C4-2B (cell line): ENCODE measurements around the gene TPPP2.

Source experiments
- ZFX ChIP-seq: fragments of 450-650 bp; IDR thresholded peaks from 2 replicates; pipeline ENCODE4 v1.6.1; 2017
- TF ChIP-seq, protein P1 (sequence below): fragments of 450-650 bp; conservative IDR thresholded peaks from 2 replicates; pipeline ENCODE4 v1.5.1; 2017; ENCODE audit warnings: mild to moderate bottlenecking

DNA sequence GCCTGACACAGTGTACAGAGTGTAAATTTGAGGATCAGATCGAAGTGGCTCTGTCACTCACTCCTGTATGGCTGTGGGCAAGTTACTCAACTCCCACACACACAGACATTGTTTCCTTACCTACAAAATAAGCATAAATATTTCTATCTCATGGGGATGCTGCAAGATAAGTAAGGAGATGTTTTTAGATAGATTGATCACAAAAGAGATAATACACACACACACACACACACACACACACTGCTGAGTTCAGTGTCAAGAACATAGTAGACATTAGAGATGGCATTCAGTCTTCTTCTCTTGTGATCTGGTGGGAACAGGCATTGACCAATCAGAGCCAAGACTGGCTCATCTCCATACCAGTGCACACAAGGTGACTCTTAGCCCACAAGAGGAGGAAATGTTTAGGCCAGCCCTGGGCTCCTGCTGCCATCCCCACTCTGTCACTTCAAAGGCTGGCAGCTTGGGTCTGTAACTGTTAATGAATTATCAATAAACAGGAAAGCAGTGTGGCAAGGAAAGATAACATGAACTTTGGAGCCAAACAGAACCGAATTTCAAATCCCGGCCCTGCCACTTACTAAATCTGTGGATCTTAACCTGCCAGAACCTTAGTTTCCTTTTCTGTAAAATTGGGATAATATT is 24.2 kb downstream of the TPPP2 start:
- TF ChIP-seq, protein P1, sequence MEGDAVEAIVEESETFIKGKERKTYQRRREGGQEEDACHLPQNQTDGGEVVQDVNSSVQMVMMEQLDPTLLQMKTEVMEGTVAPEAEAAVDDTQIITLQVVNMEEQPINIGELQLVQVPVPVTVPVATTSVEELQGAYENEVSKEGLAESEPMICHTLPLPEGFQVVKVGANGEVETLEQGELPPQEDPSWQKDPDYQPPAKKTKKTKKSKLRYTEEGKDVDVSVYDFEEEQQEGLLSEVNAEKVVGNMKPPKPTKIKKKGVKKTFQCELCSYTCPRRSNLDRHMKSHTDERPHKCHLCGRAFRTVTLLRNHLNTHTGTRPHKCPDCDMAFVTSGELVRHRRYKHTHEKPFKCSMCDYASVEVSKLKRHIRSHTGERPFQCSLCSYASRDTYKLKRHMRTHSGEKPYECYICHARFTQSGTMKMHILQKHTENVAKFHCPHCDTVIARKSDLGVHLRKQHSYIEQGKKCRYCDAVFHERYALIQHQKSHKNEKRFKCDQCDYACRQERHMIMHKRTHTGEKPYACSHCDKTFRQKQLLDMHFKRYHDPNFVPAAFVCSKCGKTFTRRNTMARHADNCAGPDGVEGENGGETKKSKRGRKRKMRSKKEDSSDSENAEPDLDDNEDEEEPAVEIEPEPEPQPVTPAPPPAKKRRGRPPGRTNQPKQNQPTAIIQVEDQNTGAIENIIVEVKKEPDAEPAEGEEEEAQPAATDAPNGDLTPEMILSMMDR = no peak
- TF ChIP-seq ZFX = no peak
